Colonic mucosa (tissue), 4 donors: ENCODE results near the gene GRM5. TPM values are rescaled to one million over a fixed set of nuclear protein-coding genes. Genes with fewer than 3 reads are reported as not detected.
"Not testable (repeated sequence)": the region's sequence is repeated elsewhere in the genome, so short reads cannot be mapped to it uniquely, and the experiment has no call there.

Experiments
- DNase-seq: peaks from one replicate; pipeline ENCODE4 v3.0.0-alpha.2; 2020
- H3K27ac ChIP-seq: fragments of 200-600 bp; one replicate; pipeline ENCODE4 v1.8.0; 2021
- H3K27me3 ChIP-seq: fragments of 200-600 bp; one replicate; pipeline ENCODE4 v1.8.0; 2021
- H3K36me3 ChIP-seq: fragments of 200-600 bp; one replicate; pipeline ENCODE4 v1.8.0; 2021
- H3K4me1 ChIP-seq: fragments of 200-600 bp; one replicate; pipeline ENCODE4 v1.8.0; 2021; ENCODE audit warnings: mild to moderate bottlenecking
- H3K4me3 ChIP-seq: fragments of 200-600 bp; one replicate; pipeline ENCODE4 v1.8.0; 2021
- H3K9ac ChIP-seq, 2 donors: one replicate each; pipeline ENCODE4 v1.7.0; 2013; ENCODE audit warnings: control low read depth in 2 of 2, low read depth in 2 of 2, low read length in 2 of 2
- H3K9me3 ChIP-seq: fragments of 200-600 bp; one replicate; pipeline ENCODE4 v1.8.0; 2021
- intact Hi-C: fragments of 100-400 bp; cut with DNase I; formaldehyde crosslinking; loops from one replicate; pipeline ENCODE4 v1.14.1; 2022
- total RNA-seq, 2 donors: library from RNA; stranded (reverse); fragmentation: NEBNext Ultra II Directional in 1 of 2; extraction: Animal tissue kit (Norgen Biotek cat#: 25700) in 1 of 2; gene quantifications; one replicate each; pipeline ENCODE4 v1.2.1, GENCODE V29; 2021
- TF ChIP-seq, protein P1 (sequence below): fragments of 200-600 bp; IDR thresholded peaks from one replicate; pipeline ENCODE4 v1.8.0; 2022; ENCODE audit warnings: antibody characterized with exemption, mild to moderate bottlenecking
- donor health status: healthy.
- donor health status: DM: no; HTN: no; CAD: no.
- donor health status: DM: no; HTN: no; CAD: no.

Gene GRM5
- total RNA-seq, 2 donors from 2014 or later, result not detected

DNA sequence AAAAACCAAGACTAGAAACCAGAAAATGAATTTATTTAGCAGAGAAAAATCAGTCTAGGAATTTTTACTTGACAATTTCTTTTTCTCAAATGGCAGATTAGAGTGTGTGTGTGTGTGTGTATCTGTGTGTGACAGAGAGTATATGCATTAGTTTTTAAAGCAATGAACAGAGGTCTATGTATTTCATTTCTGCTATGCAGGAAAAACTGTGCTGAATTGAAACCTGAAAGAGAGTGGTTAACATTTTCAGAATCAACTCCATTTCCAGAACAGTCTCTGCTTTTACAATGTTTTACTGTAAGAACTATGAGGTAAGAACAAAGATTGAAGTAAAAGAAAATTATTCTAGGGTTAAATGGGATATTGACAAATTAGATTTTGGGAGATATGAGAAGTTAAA lies 114.8 kb downstream of the GRM5 start:
- no peak overlapping the region for H3K4me3 ChIP-seq
- DNase-seq, result no peak
- H3K27me3 ChIP-seq, result no peaks in the 10 kb centered on the region
- no peak overlapping the region for H3K27ac ChIP-seq
- TF ChIP-seq, protein P1, sequence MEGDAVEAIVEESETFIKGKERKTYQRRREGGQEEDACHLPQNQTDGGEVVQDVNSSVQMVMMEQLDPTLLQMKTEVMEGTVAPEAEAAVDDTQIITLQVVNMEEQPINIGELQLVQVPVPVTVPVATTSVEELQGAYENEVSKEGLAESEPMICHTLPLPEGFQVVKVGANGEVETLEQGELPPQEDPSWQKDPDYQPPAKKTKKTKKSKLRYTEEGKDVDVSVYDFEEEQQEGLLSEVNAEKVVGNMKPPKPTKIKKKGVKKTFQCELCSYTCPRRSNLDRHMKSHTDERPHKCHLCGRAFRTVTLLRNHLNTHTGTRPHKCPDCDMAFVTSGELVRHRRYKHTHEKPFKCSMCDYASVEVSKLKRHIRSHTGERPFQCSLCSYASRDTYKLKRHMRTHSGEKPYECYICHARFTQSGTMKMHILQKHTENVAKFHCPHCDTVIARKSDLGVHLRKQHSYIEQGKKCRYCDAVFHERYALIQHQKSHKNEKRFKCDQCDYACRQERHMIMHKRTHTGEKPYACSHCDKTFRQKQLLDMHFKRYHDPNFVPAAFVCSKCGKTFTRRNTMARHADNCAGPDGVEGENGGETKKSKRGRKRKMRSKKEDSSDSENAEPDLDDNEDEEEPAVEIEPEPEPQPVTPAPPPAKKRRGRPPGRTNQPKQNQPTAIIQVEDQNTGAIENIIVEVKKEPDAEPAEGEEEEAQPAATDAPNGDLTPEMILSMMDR, result no peak
- H3K4me1 ChIP-seq, result no peaks in the 10 kb centered on the region
- H3K9me3 ChIP-seq, result no peaks in the 10 kb centered on the region
- intact Hi-C loops, result no loop called here
- no peaks in the 10 kb centered on the region for H3K36me3 ChIP-seq
- no peak overlapping the region for H3K9ac ChIP-seq

DNA sequence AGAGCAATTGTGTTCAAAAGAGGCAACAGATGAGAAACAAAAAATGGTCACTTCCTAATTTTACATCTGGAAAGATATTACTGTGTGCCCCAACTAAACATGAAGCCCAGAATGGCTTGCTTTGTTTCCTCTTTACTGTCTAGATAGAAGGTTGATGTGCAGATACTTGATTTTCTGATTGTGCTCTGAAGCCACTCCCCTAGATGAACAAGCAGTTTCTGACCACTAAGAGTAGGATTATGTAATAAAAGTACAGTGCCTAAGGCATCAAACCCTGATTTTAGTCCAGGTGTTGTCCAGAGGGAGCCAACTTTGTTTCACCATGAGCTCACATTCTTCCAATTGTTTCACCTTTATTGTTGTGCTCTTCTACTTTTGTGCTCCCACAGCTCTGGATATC lies 116.9 kb downstream of the GRM5 start:
- H3K4me1 ChIP-seq, H3K27ac ChIP-seq, H3K4me3 ChIP-seq, H3K27me3 ChIP-seq, H3K9me3 ChIP-seq, intact Hi-C loops, H3K9ac ChIP-seq, DNase-seq, H3K36me3 ChIP-seq: not testable (repeated sequence)

DNA sequence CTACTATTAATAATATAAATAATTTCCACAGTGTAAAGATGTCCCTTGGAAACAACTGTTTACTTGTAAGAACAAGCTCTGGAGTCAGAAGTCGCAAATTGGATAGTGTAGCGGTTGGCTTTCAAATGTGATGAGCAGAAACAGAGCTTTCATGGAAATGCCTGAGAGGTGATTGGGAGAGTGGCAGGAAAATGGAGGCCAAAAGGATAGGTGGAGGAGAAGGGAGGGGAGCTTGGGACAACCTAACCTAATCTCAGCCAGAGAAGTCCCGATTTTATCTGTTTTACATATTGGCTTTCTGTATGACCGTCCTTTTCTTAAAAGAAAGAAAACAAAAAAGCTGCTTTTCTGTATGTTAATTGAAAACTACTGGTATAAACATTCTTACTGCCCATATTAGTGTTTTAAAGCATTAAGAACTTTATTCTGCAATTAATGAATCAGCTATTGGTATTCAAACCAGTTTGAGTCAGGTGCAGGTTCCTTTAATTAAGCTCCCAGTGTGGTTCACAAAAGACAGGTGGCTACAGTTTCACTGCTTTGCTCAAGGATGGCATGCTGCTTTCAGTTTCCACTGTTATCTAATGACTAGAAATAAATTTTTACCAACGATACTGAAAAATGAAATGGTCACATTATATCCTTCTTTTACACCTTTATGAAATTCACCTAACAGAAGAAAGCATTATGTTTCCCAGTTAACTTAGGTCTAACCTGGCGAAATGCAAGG lies 117.8 kb downstream of the GRM5 start:
- H3K4me3 ChIP-seq, H3K27ac ChIP-seq, DNase-seq, H3K4me1 ChIP-seq, H3K36me3 ChIP-seq, intact Hi-C loops, H3K27me3 ChIP-seq, H3K9ac ChIP-seq, H3K9me3 ChIP-seq: not testable (repeated sequence)

DNA sequence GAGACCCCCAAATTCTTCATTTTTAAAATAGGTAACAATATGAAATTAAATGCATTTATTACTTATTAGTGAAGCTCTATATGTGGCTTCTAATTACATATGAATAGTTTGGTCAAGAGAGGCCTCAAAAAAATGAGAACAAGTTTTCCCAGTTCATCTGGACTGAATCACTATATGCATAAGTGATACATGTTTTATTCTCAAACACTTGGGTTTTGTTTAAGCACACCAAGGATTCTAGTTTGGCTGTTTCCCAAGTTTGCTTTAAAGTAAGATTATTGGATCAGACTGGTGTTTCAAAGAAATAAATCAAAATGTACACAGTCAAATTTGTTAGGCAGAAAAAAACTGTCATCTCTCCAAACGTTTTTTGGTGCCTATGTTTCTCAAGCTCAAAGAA lies 136.1 kb downstream of the GRM5 start:
- intact Hi-C loops, H3K27me3 ChIP-seq, DNase-seq, H3K9me3 ChIP-seq, H3K36me3 ChIP-seq, H3K9ac ChIP-seq, H3K27ac ChIP-seq, H3K4me3 ChIP-seq, H3K4me1 ChIP-seq: not testable (repeated sequence)

DNA sequence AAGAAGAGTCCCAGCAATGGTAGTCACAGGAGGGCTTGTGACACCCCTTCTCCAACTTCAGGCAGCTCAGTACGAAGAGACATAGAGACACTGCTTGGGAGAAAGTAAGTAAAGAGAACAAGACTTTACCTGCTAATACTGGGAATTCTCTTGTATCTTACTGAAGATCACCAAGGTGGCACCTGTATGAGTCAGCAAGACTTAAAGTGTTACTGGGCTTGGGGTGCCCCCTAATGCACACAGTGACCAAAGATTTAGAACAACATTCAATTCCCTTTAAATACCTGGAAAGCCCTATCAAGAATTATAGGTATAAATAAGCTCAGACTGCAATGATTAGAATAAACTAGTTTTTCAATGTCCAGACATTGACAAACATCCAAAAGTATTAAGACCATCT lies 148.7 kb downstream of the GRM5 start:
- DNase-seq, H3K4me1 ChIP-seq, H3K9ac ChIP-seq, H3K36me3 ChIP-seq, intact Hi-C loops, H3K27me3 ChIP-seq, H3K4me3 ChIP-seq, H3K27ac ChIP-seq, H3K9me3 ChIP-seq: not testable (repeated sequence)

DNA sequence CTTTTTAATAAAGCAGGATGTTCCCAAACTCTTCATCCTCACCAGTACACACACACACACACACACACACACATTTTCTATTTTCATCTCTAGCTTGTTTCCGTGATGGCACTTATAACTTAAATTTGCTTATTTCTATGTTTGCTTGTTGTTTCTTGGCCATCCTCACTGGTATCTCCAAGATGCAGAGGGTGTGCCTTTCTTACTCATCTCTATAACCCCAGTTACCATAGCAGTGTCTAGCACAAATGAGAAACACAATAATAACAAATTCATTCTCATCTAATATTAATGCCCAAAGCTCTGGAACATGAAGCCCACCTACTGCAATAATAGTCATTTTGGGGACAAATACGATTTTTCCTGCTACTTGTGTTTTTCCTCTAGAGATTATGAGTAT lies 156.3 kb downstream of the GRM5 start:
- H3K27ac ChIP-seq, result no peak overlapping the region
- DNase-seq, result no peak
- H3K9ac ChIP-seq, result no peak overlapping the region
- intact Hi-C loops, result no loop called here
- H3K4me3 ChIP-seq, result no peak overlapping the region
- no peaks in the 10 kb centered on the region for H3K9me3 ChIP-seq
- H3K27me3 ChIP-seq, result no peaks in the 10 kb centered on the region
- TF ChIP-seq, protein P1, result no peak
- H3K4me1 ChIP-seq, result no peaks in the 10 kb centered on the region
- no peaks in the 10 kb centered on the region for H3K36me3 ChIP-seq

DNA sequence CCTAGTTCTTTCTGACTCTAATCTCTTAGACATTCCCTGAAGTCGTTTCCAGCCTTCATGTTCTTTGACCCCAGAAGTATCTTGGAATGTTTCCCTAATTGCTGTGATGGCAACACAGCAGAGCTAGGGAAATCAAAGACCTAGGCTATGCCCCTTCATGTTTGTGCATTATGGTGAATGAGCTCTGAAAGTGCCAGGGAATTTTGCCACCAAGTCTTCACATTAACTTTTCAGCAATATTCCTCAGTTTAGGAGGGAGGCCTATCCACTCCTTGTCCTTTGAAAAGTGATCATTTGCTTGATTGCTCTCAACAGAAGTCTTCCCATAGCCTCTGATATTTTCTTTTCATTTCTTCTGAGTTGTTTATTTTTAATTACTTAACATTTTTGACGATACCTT lies 164.3 kb downstream of the GRM5 start:
- H3K4me1 ChIP-seq, H3K9me3 ChIP-seq, H3K27ac ChIP-seq, DNase-seq, H3K9ac ChIP-seq, intact Hi-C loops, H3K36me3 ChIP-seq, H3K4me3 ChIP-seq, H3K27me3 ChIP-seq: not testable (repeated sequence)

DNA sequence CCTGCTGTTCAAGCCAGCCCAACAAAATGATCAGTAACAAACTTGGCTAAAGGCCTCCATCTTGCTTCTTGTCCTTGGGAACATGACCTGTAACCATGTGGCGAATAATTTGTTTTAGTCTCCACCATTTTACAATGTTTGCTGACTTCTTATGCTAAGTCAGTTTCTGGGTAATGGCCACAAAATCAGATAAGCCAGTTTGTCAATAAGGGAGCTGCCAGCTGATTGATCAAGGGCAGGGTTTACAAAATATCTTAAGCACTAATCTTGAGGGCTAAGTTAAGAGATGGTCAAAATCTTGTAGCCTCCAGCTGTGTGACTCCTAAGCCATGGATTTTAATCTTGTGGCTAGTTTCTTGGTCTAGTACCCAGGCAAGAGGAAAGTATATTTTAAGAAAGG lies 176.9 kb downstream of the GRM5 start:
- H3K9ac ChIP-seq, H3K4me1 ChIP-seq, intact Hi-C loops, H3K9me3 ChIP-seq, DNase-seq, H3K27ac ChIP-seq, H3K27me3 ChIP-seq, H3K36me3 ChIP-seq, H3K4me3 ChIP-seq: not testable (repeated sequence)
